Natural killer cell (primary cell): Measurements from ENCODE around the gene SPDYE4. TPM values are rescaled to one million over a fixed set of nuclear protein-coding genes. Genes with fewer than 3 reads are reported as not detected.

Experiments
- ATAC-seq, 3 donors: fragments of 150-1000 bp in 2 of 3; fragments of 200-7000 bp in 1 of 3; cut with Tn5 transposase; 1 replicate in 1 of 3; 2 replicates in 2 of 3; pipeline ENCODE4 v1.10.0; 2021; ENCODE audit warnings: mild to moderate bottlenecking in 2 of 3, moderate library complexity in 2 of 3
- DNase-seq, 2 donors: peaks; one replicate each; pipeline versions ENCODE4 v3.0.0 to v3.0.0-alpha.2; 2013 to 2021; ENCODE audit warnings: mixed read lengths in 1 of 2
- H3K27ac ChIP-seq: one replicate; pipeline ENCODE4 v1.5.1; 2013; ENCODE audit warnings: mild to moderate bottlenecking, low read length
- H3K27me3 ChIP-seq: one replicate; pipeline ENCODE4 v1.6.1; 2013; ENCODE audit warnings: low read length; ENCODE audit not compliant: control insufficient read depth, insufficient read depth
- H3K36me3 ChIP-seq: one replicate; pipeline ENCODE4 v1.6.1; 2013; ENCODE audit warnings: low read length; ENCODE audit not compliant: control insufficient read depth, insufficient read depth
- H3K4me1 ChIP-seq: one replicate; pipeline ENCODE4 v1.6.1; 2013; ENCODE audit warnings: low read length; ENCODE audit not compliant: control insufficient read depth, insufficient read depth
- H3K4me3 ChIP-seq: one replicate; pipeline ENCODE4 v1.5.1; 2013; ENCODE audit warnings: low read length
- H3K9me3 ChIP-seq: one replicate; pipeline ENCODE4 v1.6.1; 2013; ENCODE audit warnings: low read length; ENCODE audit not compliant: control insufficient read depth, insufficient read depth
- H3K27ac Mint-ChIP-seq, 2 donors: one replicate each; pipeline ENCODE4 v1.8.0; 2022; ENCODE audit warnings: mild to moderate bottlenecking in 2 of 2, mixed read lengths in 2 of 2, moderate library complexity in 1 of 2
- H3K27me3 Mint-ChIP-seq, 2 donors: one replicate each; pipeline ENCODE4 v1.8.0; 2022; ENCODE audit warnings: low read depth in 2 of 2, mixed read lengths in 2 of 2
- H3K36me3 Mint-ChIP-seq: one replicate; pipeline ENCODE4 v1.8.0; 2022; ENCODE audit warnings: mixed read lengths
- H3K4me1 Mint-ChIP-seq, 2 donors: one replicate each; pipeline ENCODE4 v1.8.0; 2022; ENCODE audit warnings: mixed read lengths in 2 of 2
- H3K4me3 Mint-ChIP-seq: one replicate; pipeline ENCODE4 v1.8.0; 2022; ENCODE audit warnings: mild to moderate bottlenecking, moderate library complexity, mixed read lengths
- H3K9me3 Mint-ChIP-seq, 2 donors: one replicate each; pipeline ENCODE4 v1.8.0; 2022; ENCODE audit warnings: mixed read lengths in 2 of 2
- WGBS: methylation state at CpG from one replicate; pipeline ENCODE4 v1.1.7; 2013; ENCODE audit warnings: missing lambda C conversion rate; ENCODE audit not compliant: insufficient coverage; 5-methylcytosine and 5-hydroxymethylcytosine counted together
- intact Hi-C: fragments of 100-400 bp; cut with micrococcal nuclease; formaldehyde crosslinking; loops from one replicate; pipeline ENCODE4 v1.14.2; 2022
- total RNA-seq, 4 donors: library from RNA; stranded (reverse); fragments of 120-200 nt in 1 of 4; gene quantifications; one replicate each; pipeline versions ENCODE4 v1.2.3 to v1.2.4, GENCODE V29; 2013 to 2022
- TF ChIP-seq, protein P1 (sequence below): fragments of 200-600 bp; IDR thresholded peaks from one replicate; pipeline ENCODE4 v1.8.0; 2022; ENCODE audit warnings: antibody characterized with exemption

Gene SPDYE4
- total RNA-seq, 3 donors from 2014 or later (not counting 1 experiment from before 2014, with no cell fraction given), result not detected

DNA sequence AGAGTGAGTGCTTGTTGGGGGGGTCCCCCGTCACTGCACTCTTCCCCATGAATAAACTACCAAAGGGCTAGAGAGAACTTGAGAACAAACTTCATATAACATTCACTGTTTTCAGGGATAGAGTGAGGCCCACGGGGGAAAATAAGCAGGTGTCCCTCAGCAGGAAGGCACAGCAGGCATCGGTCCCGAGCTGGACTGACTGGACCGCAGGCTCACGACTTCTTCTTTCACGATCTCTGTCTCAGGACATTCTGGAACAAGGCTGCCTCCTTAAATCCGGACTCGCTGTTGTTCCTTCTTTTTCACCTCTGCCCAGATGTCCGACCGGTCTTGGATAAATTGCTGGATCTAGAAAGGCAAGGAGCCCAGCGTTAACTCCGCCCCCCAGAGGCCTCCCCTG, 28.5 kb downstream of the SPDYE4 start:
- Mint-ChIP-seq H3K27me3 (peaks cover 9 to 12% of the 10 kb centered on the region in 2 donors), H3K4me3 (no peak overlapping the region), H3K4me1 (no peaks in the 10 kb centered on the region), H3K27ac (no peak overlapping the region), H3K9me3 (no peaks in the 10 kb centered on the region), H3K36me3 (no peaks in the 10 kb centered on the region)
- no peak overlapping the region for H3K4me3 ChIP-seq
- WGBS, result 87% methylated on average over 12 of the region's 13 CpGs
- H3K4me1 ChIP-seq, result no peaks in the 10 kb centered on the region
- no peak overlapping the region for H3K27ac ChIP-seq
- intact Hi-C loops, result no loop called here
- no peaks in the 10 kb centered on the region for H3K9me3 ChIP-seq
- H3K27me3 ChIP-seq, result no peaks in the 10 kb centered on the region
- TF ChIP-seq, protein P1, sequence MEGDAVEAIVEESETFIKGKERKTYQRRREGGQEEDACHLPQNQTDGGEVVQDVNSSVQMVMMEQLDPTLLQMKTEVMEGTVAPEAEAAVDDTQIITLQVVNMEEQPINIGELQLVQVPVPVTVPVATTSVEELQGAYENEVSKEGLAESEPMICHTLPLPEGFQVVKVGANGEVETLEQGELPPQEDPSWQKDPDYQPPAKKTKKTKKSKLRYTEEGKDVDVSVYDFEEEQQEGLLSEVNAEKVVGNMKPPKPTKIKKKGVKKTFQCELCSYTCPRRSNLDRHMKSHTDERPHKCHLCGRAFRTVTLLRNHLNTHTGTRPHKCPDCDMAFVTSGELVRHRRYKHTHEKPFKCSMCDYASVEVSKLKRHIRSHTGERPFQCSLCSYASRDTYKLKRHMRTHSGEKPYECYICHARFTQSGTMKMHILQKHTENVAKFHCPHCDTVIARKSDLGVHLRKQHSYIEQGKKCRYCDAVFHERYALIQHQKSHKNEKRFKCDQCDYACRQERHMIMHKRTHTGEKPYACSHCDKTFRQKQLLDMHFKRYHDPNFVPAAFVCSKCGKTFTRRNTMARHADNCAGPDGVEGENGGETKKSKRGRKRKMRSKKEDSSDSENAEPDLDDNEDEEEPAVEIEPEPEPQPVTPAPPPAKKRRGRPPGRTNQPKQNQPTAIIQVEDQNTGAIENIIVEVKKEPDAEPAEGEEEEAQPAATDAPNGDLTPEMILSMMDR, result no peak
- H3K36me3 ChIP-seq, result no peaks in the 10 kb centered on the region
- DNase-seq, result no peak
- ATAC-seq, result no peak

DNA sequence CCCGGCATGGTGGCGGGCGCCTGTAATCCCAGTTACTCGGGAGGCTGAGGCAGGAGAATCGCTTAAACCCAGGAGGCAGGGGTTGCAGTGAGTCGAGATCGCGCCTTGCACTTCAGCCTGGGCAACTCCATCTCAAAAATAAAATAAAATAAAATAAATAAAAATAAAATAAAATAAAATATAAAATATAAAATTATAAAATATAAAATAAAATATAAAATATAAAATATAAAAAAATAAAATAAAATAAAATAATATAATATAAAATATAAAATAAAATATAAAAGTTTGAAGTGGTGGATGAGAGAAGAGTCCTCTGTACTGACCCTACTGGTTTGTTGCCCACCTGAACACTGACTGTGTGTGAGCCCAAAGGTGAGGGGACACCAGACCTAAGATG, 28.9 kb downstream of the SPDYE4 start:
- H3K36me3 Mint-ChIP-seq, result no peaks in the 10 kb centered on the region
- WGBS, result 95% methylated on average over 6 of the region's 8 CpGs
- TF ChIP-seq, protein P1, result no peak
- H3K27ac ChIP-seq, result no peak overlapping the region
- H3K4me3 ChIP-seq, result no peak overlapping the region
- DNase-seq, result no peak
- H3K27me3 Mint-ChIP-seq, result peaks cover 9 to 12% of the 10 kb centered on the region in 2 donors
- H3K36me3 ChIP-seq, result no peaks in the 10 kb centered on the region
- H3K4me3 Mint-ChIP-seq, result no peak overlapping the region
- no peaks in the 10 kb centered on the region for H3K4me1 Mint-ChIP-seq
- H3K9me3 ChIP-seq, result no peaks in the 10 kb centered on the region
- no peak for ATAC-seq
- no peaks in the 10 kb centered on the region for H3K4me1 ChIP-seq
- no peaks in the 10 kb centered on the region for H3K27me3 ChIP-seq
- no peaks in the 10 kb centered on the region for H3K9me3 Mint-ChIP-seq
- intact Hi-C loops, result no loop called here
- no peak overlapping the region for H3K27ac Mint-ChIP-seq

DNA sequence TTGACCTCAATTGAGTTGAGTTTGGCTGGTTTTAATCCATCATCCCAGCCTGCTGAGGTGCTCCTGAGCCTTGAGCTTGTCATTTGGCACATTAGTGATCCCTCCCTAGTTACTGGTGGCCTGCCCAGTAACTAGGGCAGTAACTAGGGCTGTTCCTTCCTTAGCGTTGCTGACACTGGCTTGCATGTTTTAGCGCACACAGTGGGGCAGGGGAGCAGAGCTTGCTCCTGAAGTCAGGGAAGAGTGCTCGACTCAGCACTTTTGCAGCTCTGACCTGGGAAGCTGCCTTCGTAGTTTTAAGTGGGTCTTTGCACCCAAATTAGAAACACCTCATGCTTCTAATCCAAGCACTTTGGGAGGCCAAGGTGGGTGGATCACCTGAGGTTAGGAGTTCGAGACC, 29.4 kb downstream of the SPDYE4 start:
- intact Hi-C loops, result no loop called here
- WGBS, result 96% methylated on average over 5 of the region's 5 CpGs

More for the DNA sequence above, 29.4 kb downstream of the SPDYE4 start:
- no peak overlapping the region for H3K27ac Mint-ChIP-seq
- Histone ChIP-seq H3K9me3 (no peaks in the 10 kb centered on the region), H3K27me3 (no peaks in the 10 kb centered on the region), H3K36me3 (no peaks in the 10 kb centered on the region), H3K4me1 (no peaks in the 10 kb centered on the region), H3K4me3 (no peak overlapping the region), H3K27ac (no peak overlapping the region)
- TF ChIP-seq, protein P1, result no peak
- DNase-seq (no peak), ATAC-seq (no peak)
- H3K36me3 Mint-ChIP-seq, result no peaks in the 10 kb centered on the region
- H3K4me1 Mint-ChIP-seq, result no peaks in the 10 kb centered on the region
- peaks cover 9 to 12% of the 10 kb centered on the region in 2 donors for H3K27me3 Mint-ChIP-seq
- H3K4me3 Mint-ChIP-seq, result no peak overlapping the region
- no peaks in the 10 kb centered on the region for H3K9me3 Mint-ChIP-seq
